ENCODE data around the gene TULP1.
A peak's percentile ranks its signal among the peaks of the same experiment; 100 is the strongest.

The TULP1 gene

GRCh38 chr6:35496841-35497570 is 15.7 kb downstream of the TULP1 start, which contains the start of gene TEAD3:
TEAD3 (minus strand) TSS chr6:35497079.
- DNase-seq (ENCODE audit: low read depth), result peak; percentile 30

GRCh38 chr6:35496036-35496840 is 16.5 kb downstream of the TULP1 start:
- DNase-seq (ENCODE audit: low read depth), result no peak

- no peak for DNase-seq (ENCODE audit: low read depth)
These were observed 17.2 kb downstream of the TULP1 start for GRCh38 chr6:35495258-35496035.

- no peak for DNase-seq (ENCODE audit: low read depth)
These were observed 18.5 kb downstream of the TULP1 start for GRCh38 chr6:35494161-35494563.

GRCh38 chr6:35493307-35493983 is 19.3 kb downstream of the TULP1 start:
- DNase-seq (ENCODE audit: low read depth), result no peak

- DNase-seq (ENCODE audit: low read depth), result no peak
These were observed 19.8 kb downstream of the TULP1 start for GRCh38 chr6:35492974-35493284.

- DNase-seq (ENCODE audit: low read depth), result no peak
These were observed 20.3 kb downstream of the TULP1 start for GRCh38 chr6:35492258-35492973.

GRCh38 chr6:35491558-35492257 is 21.0 kb downstream of the TULP1 start:
- DNase-seq (ENCODE audit: low read depth), result no peak

- no peak for DNase-seq (ENCODE audit: low read depth)
These were observed 21.7 kb downstream of the TULP1 start for GRCh38 chr6:35490821-35491557.

GRCh38 chr6:35489995-35490791 is 22.5 kb downstream of the TULP1 start:
- no peak for DNase-seq (ENCODE audit: low read depth)

- no peak for DNase-seq (ENCODE audit: low read depth)
These were observed 23.6 kb downstream of the TULP1 start for GRCh38 chr6:35489066-35489465.

GRCh38 chr6:35488517-35488862 is 24.2 kb downstream of the TULP1 start:
- no peak for DNase-seq (ENCODE audit: low read depth)

GRCh38 chr6:35487658-35488516 is 24.8 kb downstream of the TULP1 start:
- DNase-seq (ENCODE audit: low read depth), result no peak

- no peak for DNase-seq (ENCODE audit: low read depth)
These were observed 26.4 kb downstream of the TULP1 start for GRCh38 chr6:35486005-35486925.

GRCh38 chr6:35485402-35485877 is 27.3 kb downstream of the TULP1 start:
- DNase-seq (ENCODE audit: low read depth), result no peak

GRCh38 chr6:35484921-35485392 is 27.7 kb downstream of the TULP1 start:
- no peak for DNase-seq (ENCODE audit: low read depth)

Measured in activated T-helper 1 cell treated with Interleukin-2 at 50 U/mL for 16 hours (primary cell).